Cardiac muscle cell (in vitro differentiated cells and primary cell): Measurements from ENCODE around the gene NCS1. TPM values are rescaled to one million over a fixed set of nuclear protein-coding genes. Genes with fewer than 3 reads are reported as not detected.

Source experiments
- DNase-seq, 2 donors: peaks; one replicate each; pipeline versions ENCODE4 v3.0.0 to v3.0.0-alpha.2; 2010 to 2017; ENCODE audit warnings: low read depth in 1 of 2, low spot score in 1 of 2
- H3K27ac ChIP-seq: fragments of 200-600 bp; sonication (generic); 2 replicates; pipeline ENCODE4 v1.5.1; 2016
- H3K27me3 ChIP-seq: fragments of 200-600 bp; sonication (generic); 2 replicates; pipeline ENCODE4 v1.6.0; 2016; ENCODE audit warnings: control low read depth
- H3K36me3 ChIP-seq: fragments of 200-600 bp; sonication (generic); 2 replicates; pipeline ENCODE4 v1.5.1; 2016; ENCODE audit warnings: control low read depth
- H3K4me1 ChIP-seq: fragments of 200-600 bp; sonication (generic); 2 replicates; pipeline ENCODE4 v1.8.1; 2017; ENCODE audit warnings: low read depth, mild to moderate bottlenecking, mixed run types
- H3K4me3 ChIP-seq: fragments of 200-600 bp; sonication (generic); 2 replicates; pipeline ENCODE4 v1.5.1; 2016; ENCODE audit warnings: mild to moderate bottlenecking
- H3K9me3 ChIP-seq: fragments of 200-600 bp; sonication (generic); 2 replicates; pipeline ENCODE4 v1.5.1; 2017; ENCODE audit warnings: low read depth, mild to moderate bottlenecking, control low read depth
- CTCF ChIP-seq: IDR thresholded peaks from 2 replicates; pipeline ENCODE4 v1.5.1; 2012; ENCODE audit warnings: low read depth, mild to moderate bottlenecking, low read length
- polyA plus RNA-seq: library from polyadenylated mRNA; unstranded; fragments of >200 nt; fragmentation: Nextera tagmentation; extraction: Ambion mirVana; gene quantifications from 2 replicates; pipeline ENCODE4 v1.2.1, GENCODE V29; 2016
- total RNA-seq: library from RNA; depleted of rRNA; stranded (reverse); fragments of >200 nt; gene quantifications from 2 replicates; pipeline ENCODE4 v1.2.3, GENCODE V29; 2016

Gene NCS1
- total and polyA plus RNA-seq, 2 experiments from 2014 or later: 48.3 to 55.7 TPM

- Histone ChIP-seq H3K27me3 (no peaks in the 10 kb centered on the region), H3K4me1 (peaks cover 50% of the 10 kb centered on the region), H3K36me3 (no peaks in the 10 kb centered on the region), H3K27ac (peak overlapping the region; percentile 89), H3K9me3 (no peaks in the 10 kb centered on the region), H3K4me3 (no peak overlapping the region)
- no peak for DNase-seq
- no peak for TF ChIP-seq CTCF
Observed at GRCh38 chr9:130191068-130191748, 19.0 kb downstream of the NCS1 start.

GRCh38 chr9:130191749-130192120, 19.5 kb downstream of the NCS1 start:
- H3K36me3 ChIP-seq: no peaks in the 10 kb centered on the region
- peaks cover 50% of the 10 kb centered on the region for H3K4me1 ChIP-seq
- H3K4me3 ChIP-seq: no peak overlapping the region
- no peak for TF ChIP-seq CTCF
- no peak for DNase-seq
- no peaks in the 10 kb centered on the region for H3K27me3 ChIP-seq
- H3K9me3 ChIP-seq: no peaks in the 10 kb centered on the region
- H3K27ac ChIP-seq: peak overlapping the region; percentile 89

GRCh38 chr9:130192382-130192999, 20.3 kb downstream of the NCS1 start:
- TF ChIP-seq CTCF: no peak
- Histone ChIP-seq H3K4me1 (peaks cover 49% of the 10 kb centered on the region), H3K9me3 (no peaks in the 10 kb centered on the region), H3K27ac (peak overlapping the region; percentile 89), H3K27me3 (no peaks in the 10 kb centered on the region), H3K36me3 (no peaks in the 10 kb centered on the region), H3K4me3 (no peak overlapping the region)
- DNase-seq: no peak

GRCh38 chr9:130193103-130193502, 20.9 kb downstream of the NCS1 start:
- H3K27ac ChIP-seq: peak overlapping the region; percentile 89
- no peak for TF ChIP-seq CTCF
- no peak for DNase-seq

GRCh38 chr9:130193531-130194377, 21.6 kb downstream of the NCS1 start:
- Histone ChIP-seq H3K27me3 (no peaks in the 10 kb centered on the region), H3K36me3 (no peaks in the 10 kb centered on the region), H3K27ac (peak overlapping the region; percentile 89), H3K9me3 (no peaks in the 10 kb centered on the region), H3K4me3 (no peak overlapping the region), H3K4me1 (peaks cover 51% of the 10 kb centered on the region)
- DNase-seq: no peak
- TF ChIP-seq CTCF: no peak

More at GRCh38 chr9:130193103-130193502, 20.9 kb downstream of the NCS1 start:
- no peaks in the 10 kb centered on the region for H3K27me3 ChIP-seq
- H3K4me1 ChIP-seq: peaks cover 50% of the 10 kb centered on the region
- no peak overlapping the region for H3K4me3 ChIP-seq
- no peaks in the 10 kb centered on the region for H3K36me3 ChIP-seq
- H3K9me3 ChIP-seq: no peaks in the 10 kb centered on the region
